OCI-LY7 (cell line): ENCODE measurements around the gene ZMAT3.

Experiments
- EZH2phosphoT487 ChIP-seq: fragments of 200-600 bp; sonication (generic); IDR thresholded peaks from 2 replicates; pipeline ENCODE4 v1.6.1; 2018; ENCODE audit warnings: low read depth, borderline replicate concordance, mild to moderate bottlenecking, mixed run types, antibody characterized with exemption, low read length, moderate library complexity, mixed read lengths
- TF ChIP-seq, protein P1 (sequence below): fragments of 200-600 bp; sonication (generic); conservative IDR thresholded peaks from 2 replicates; pipeline ENCODE4 v1.5.1; 2014; ENCODE audit warnings: mild to moderate bottlenecking, antibody characterized with exemption, low read length, moderate library complexity, mixed read lengths

DNA sequence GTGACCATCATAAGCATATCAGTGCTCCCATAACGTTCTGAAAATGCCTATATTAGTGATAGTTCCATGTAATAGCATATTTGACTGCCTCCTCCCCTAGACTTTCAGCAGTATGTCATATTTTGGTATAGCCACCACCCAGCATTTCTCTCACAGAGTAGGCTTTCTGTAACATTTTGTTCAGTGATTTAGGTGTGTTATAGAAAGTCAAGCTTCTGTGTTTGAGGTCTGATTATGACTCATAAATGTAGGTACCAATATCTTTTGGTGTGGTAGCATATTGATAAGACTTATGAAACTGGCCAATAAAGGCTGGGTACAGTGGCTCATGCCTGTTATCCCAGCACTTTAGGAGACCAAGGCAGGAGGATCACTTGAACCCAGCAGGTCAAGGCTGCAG, 34.3 kb upstream of the ZMAT3 start:
- TF ChIP-seq, protein P1, sequence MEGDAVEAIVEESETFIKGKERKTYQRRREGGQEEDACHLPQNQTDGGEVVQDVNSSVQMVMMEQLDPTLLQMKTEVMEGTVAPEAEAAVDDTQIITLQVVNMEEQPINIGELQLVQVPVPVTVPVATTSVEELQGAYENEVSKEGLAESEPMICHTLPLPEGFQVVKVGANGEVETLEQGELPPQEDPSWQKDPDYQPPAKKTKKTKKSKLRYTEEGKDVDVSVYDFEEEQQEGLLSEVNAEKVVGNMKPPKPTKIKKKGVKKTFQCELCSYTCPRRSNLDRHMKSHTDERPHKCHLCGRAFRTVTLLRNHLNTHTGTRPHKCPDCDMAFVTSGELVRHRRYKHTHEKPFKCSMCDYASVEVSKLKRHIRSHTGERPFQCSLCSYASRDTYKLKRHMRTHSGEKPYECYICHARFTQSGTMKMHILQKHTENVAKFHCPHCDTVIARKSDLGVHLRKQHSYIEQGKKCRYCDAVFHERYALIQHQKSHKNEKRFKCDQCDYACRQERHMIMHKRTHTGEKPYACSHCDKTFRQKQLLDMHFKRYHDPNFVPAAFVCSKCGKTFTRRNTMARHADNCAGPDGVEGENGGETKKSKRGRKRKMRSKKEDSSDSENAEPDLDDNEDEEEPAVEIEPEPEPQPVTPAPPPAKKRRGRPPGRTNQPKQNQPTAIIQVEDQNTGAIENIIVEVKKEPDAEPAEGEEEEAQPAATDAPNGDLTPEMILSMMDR: no peak
- no peak for TF ChIP-seq EZH2phosphoT487
